Type B pancreatic cell (in vitro differentiated cells): Measurements from ENCODE around the gene ABHD12B. TPM values are rescaled to one million over a fixed set of nuclear protein-coding genes. Genes with fewer than 3 reads are reported as not detected.
"Not testable (repeated sequence)": the region's sequence is repeated elsewhere in the genome, so short reads cannot be mapped to it uniquely, and the experiment has no call there.

Experiments
- DNase-seq: peaks from one replicate; pipeline ENCODE4 v3.0.0; 2021; ENCODE audit warnings: mixed read lengths; ENCODE audit not compliant: unreplicated experiment; ENCODE audit errors: extremely low spot score
- H3K27ac Mint-ChIP-seq: 2 replicates; pipeline ENCODE4 v1.8.0; 2021; ENCODE audit warnings: mild to moderate bottlenecking, mixed read lengths
- H3K27me3 Mint-ChIP-seq: 2 replicates; pipeline ENCODE4 v1.8.0; 2021; ENCODE audit warnings: mixed read lengths
- H3K36me3 Mint-ChIP-seq: 2 replicates; pipeline ENCODE4 v1.8.0; 2021; ENCODE audit warnings: mixed read lengths
- H3K4me1 Mint-ChIP-seq: one replicate; pipeline ENCODE4 v1.8.0; 2021; ENCODE audit warnings: mixed read lengths; ENCODE audit not compliant: unreplicated experiment
- H3K4me3 Mint-ChIP-seq: 2 replicates; pipeline ENCODE4 v1.8.0; 2021; ENCODE audit warnings: mild to moderate bottlenecking, mixed read lengths
- H3K9me3 Mint-ChIP-seq: 2 replicates; pipeline ENCODE4 v1.8.0; 2021; ENCODE audit warnings: mixed read lengths
- total RNA-seq: library from RNA; stranded (reverse); gene quantifications from 2 replicates; pipeline ENCODE4 v1.2.1, GENCODE V29; 2021; ENCODE audit warnings: low replicate concordance
- TF ChIP-seq, protein P1 (sequence below): fragments of 200-600 bp; sonication (generic); conservative IDR thresholded peaks from 2 replicates; pipeline ENCODE4 v1.5.0; 2021; ENCODE audit warnings: antibody characterized with exemption, mild to moderate bottlenecking

Gene ABHD12B
- total RNA-seq, 1 donor from 2014 or later: 0.17 TPM

GRCh38 chr14:50937800-50938199, 65.9 kb downstream of the ABHD12B start:
- peaks cover 17% of the 10 kb centered on the region for H3K36me3 Mint-ChIP-seq
- no peaks in the 10 kb centered on the region for H3K9me3 Mint-ChIP-seq
- H3K4me1 Mint-ChIP-seq: no peaks in the 10 kb centered on the region
- TF ChIP-seq, protein P1, sequence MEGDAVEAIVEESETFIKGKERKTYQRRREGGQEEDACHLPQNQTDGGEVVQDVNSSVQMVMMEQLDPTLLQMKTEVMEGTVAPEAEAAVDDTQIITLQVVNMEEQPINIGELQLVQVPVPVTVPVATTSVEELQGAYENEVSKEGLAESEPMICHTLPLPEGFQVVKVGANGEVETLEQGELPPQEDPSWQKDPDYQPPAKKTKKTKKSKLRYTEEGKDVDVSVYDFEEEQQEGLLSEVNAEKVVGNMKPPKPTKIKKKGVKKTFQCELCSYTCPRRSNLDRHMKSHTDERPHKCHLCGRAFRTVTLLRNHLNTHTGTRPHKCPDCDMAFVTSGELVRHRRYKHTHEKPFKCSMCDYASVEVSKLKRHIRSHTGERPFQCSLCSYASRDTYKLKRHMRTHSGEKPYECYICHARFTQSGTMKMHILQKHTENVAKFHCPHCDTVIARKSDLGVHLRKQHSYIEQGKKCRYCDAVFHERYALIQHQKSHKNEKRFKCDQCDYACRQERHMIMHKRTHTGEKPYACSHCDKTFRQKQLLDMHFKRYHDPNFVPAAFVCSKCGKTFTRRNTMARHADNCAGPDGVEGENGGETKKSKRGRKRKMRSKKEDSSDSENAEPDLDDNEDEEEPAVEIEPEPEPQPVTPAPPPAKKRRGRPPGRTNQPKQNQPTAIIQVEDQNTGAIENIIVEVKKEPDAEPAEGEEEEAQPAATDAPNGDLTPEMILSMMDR: no peak
- no peak for DNase-seq
- H3K27ac Mint-ChIP-seq: no peak overlapping the region
- peaks cover 6% of the 10 kb centered on the region for H3K27me3 Mint-ChIP-seq
- H3K4me3 Mint-ChIP-seq: no peak overlapping the region

DNA sequence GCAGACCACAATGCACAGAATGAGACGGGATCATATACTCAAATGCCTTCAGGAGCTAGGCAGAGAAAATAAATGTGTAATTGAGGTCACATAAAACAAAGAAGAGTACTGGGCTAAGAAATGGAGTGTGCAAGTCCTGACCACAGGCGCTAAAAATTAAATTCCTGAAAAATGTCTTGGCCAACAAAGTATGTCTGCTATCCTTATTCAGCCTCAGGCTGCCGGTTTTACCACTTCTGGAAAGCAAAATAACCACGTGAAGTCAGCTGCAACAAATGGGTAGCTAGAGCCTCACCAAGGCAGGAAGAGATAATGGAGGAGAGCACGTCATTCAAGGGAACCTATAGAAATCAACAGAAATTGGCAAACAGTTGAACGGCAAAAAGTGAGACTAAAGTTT, 69.3 kb downstream of the ABHD12B start:
- H3K4me3 Mint-ChIP-seq: no peak overlapping the region
- DNase-seq: no peak
- no peaks in the 10 kb centered on the region for H3K9me3 Mint-ChIP-seq
- no peak overlapping the region for H3K27ac Mint-ChIP-seq
- H3K27me3 Mint-ChIP-seq: peaks cover 11% of the 10 kb centered on the region
- H3K36me3 Mint-ChIP-seq: peaks cover 12% of the 10 kb centered on the region
- H3K4me1 Mint-ChIP-seq: peaks cover 11% of the 10 kb centered on the region
- TF ChIP-seq, protein P1: no peak

DNA sequence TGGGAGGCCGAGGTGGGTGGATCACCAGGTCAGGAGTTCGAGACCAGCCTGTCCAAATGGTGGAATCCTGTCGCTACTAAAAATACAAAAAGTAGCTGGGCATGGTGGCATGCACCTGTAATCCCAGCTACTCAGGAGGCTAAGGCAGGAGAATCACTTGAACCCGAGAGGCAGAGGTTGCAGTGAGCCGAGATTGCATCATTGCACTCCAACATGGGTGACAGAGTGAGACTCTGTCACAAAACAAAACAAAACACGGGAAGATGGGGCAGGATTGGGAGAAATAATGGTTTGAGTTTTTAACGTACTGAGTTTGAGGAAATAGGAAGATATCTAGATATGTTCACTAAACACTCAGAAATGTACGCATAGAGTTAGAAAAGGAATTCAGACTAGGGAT, 69.8 kb downstream of the ABHD12B start:
- not testable (repeated sequence) for H3K9me3 Mint-ChIP-seq, H3K27ac Mint-ChIP-seq, DNase-seq
- peak overlapping the region; percentile 31 for H3K4me3 Mint-ChIP-seq
- H3K36me3 Mint-ChIP-seq: peaks cover 12% of the 10 kb centered on the region
- H3K27me3 Mint-ChIP-seq: peaks cover 11% of the 10 kb centered on the region
- H3K4me1 Mint-ChIP-seq: peaks cover 12% of the 10 kb centered on the region

GRCh38 chr14:50943261-50943942, 71.5 kb downstream of the ABHD12B start:
- Mint-ChIP-seq H3K36me3 (peaks cover 12% of the 10 kb centered on the region), H3K27ac (peak overlapping the region; percentile 39), H3K27me3 (peaks cover 11% of the 10 kb centered on the region), H3K4me3 (peak overlapping the region; percentile 91), H3K4me1 (peaks cover 21% of the 10 kb centered on the region), H3K9me3 (peaks cover 4% of the 10 kb centered on the region)
- TF ChIP-seq, protein P1: no peak
- no peak for DNase-seq

GRCh38 chr14:50943943-50944646, 72.2 kb downstream of the ABHD12B start, which contains the start of gene PYGL:
TSS of gene PYGL (minus strand) at chr14:50944483. CDS start at chr14:50944403, 80 bp downstream.
- peak within 1 kb of the TSS; percentile 75 for H3K27ac Mint-ChIP-seq
- H3K27me3 Mint-ChIP-seq: peaks cover 11% of the 10 kb centered on the region
- H3K36me3 Mint-ChIP-seq: peaks cover 12% of the 10 kb centered on the region
- H3K4me3 Mint-ChIP-seq: peak within 1 kb of the TSS; percentile 92
- H3K9me3 Mint-ChIP-seq: peaks cover 4% of the 10 kb centered on the region
- TF ChIP-seq, protein P1: no peak
- peak; percentile 77 for DNase-seq
- H3K4me1 Mint-ChIP-seq: peaks cover 21% of the 10 kb centered on the region
